Measurements from ENCODE around the gene MRM1. TPM values are rescaled to one million over a fixed set of nuclear protein-coding genes. Genes with fewer than 3 reads are reported as not detected.
A peak's percentile ranks its signal among the peaks of the same experiment; 100 is the strongest.

MRM1 gene
- 6.6 and 6.7 TPM in 2 replicates for total RNA-seq

- peak; percentile 94 for DNase-seq
These were observed at the start of gene MRM1 for GRCh38 chr17:36601303-36602029. Gene MRM1, plus strand, starts transcription at chr17:36601583. Its CDS starts 228 bp downstream, at chr17:36601811.

GRCh38 chr17:36553459-36553858 is 47.9 kb upstream of the MRM1 start:
- DNase-seq: no peak

GRCh38 chr17:36566081-36566480 is 35.3 kb upstream of the MRM1 start:
- no peak for DNase-seq

- DNase-seq: no peak
These were observed 26.4 kb upstream of the MRM1 start for GRCh38 chr17:36575028-36575427.

GRCh38 chr17:36576793-36577192 is 24.6 kb upstream of the MRM1 start:
- DNase-seq: no peak

- DNase-seq: no peak
These were observed 22.7 kb upstream of the MRM1 start for GRCh38 chr17:36578671-36579070.

- DNase-seq: no peak
These were observed 17.6 kb upstream of the MRM1 start for GRCh38 chr17:36583787-36584186.

- no peak for DNase-seq
These were observed 15.2 kb upstream of the MRM1 start for GRCh38 chr17:36586138-36586537.

- no peak for DNase-seq
These were observed 11.3 kb upstream of the MRM1 start for GRCh38 chr17:36590082-36590481.

- peak; percentile 80 for DNase-seq
These were observed 9.7 kb upstream of the MRM1 start, which contains the start of gene DHRS11 for GRCh38 chr17:36591434-36592315. Gene DHRS11, plus strand, starts transcription at chr17:36591879. Its CDS starts 131 bp downstream, at chr17:36592010.

GRCh38 chr17:36592316-36592715 is 9.1 kb upstream of the MRM1 start:
- DNase-seq: peak; percentile 30

GRCh38 chr17:36592716-36593321 is 8.6 kb upstream of the MRM1 start:
- no peak for DNase-seq

GRCh38 chr17:36593656-36594316 is 7.6 kb upstream of the MRM1 start:
- no peak for DNase-seq

- DNase-seq: no peak
These were observed 6.6 kb upstream of the MRM1 start for GRCh38 chr17:36594626-36595401.

GRCh38 chr17:36597226-36597625 is 4.2 kb upstream of the MRM1 start:
- no peak for DNase-seq

- no peak for DNase-seq
These were observed 3.3 kb upstream of the MRM1 start for GRCh38 chr17:36597866-36598777.

- no peak for DNase-seq
These were observed 2.4 kb upstream of the MRM1 start for GRCh38 chr17:36598951-36599401.

- no peak for DNase-seq
These were observed 1.7 kb upstream of the MRM1 start for GRCh38 chr17:36599546-36600250.

GRCh38 chr17:36600465-36600864 is 918 bp upstream of the MRM1 start:
- no peak for DNase-seq

GRCh38 chr17:36600936-36601302 is 464 bp upstream of the MRM1 start:
- no peak for DNase-seq

All from dermis blood vessel endothelial cell (primary cell).